Measurements from ENCODE around the gene RAB4B.
"Not testable (repeated sequence)": the region's sequence is repeated elsewhere in the genome, so short reads cannot be mapped to it uniquely, and the experiment has no call there.

Gene RAB4B

DNA sequence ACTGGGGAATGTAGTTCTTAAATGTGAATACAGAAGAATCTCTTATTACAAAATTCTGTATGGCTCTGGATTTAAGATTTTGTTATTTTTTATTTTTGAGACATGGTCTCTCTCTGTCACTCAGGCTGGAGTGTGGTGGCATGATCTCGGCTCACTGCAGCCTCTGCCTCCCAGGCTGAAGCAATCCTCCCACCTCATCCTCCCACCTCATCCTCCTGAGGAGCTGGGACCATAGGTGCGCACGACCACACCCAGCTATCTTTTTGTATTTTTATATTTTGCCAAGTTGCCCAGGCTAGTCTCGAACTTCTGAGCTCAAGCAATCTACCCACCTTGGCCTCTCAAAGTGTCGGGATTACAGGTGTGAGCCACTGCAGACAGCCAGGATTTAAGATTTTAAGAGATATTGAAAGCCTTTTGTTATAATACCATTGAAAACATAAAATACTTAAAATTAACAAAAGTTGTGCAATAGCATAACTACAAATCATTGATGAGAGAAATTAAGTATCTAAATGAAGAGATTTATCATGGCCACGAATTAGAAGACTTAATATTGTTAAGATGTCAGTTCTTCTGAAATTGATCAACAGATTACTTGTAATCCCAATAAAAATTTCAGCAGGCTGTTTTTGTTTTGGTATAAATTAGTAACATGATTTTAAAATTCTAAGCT is 58.8 kb downstream of the RAB4B start:
- Histone ChIP-seq H3K27me3 (ENCODE audit: low read depth) (no peaks in the 10 kb centered on the region), H3K4me1 (no peaks in the 10 kb centered on the region), H3K4me3 (no peak overlapping the region), H3K9me3 (no peaks in the 10 kb centered on the region), H3K36me3 (replicated peaks) (no peaks in the 10 kb centered on the region)
- in situ Hi-C loops (cut with MboI; ENCODE audit: low sequenced_read_pairs): no loop called here
- DNase-seq (ENCODE audit: low spot score in 2 of 2): no peak

DNA sequence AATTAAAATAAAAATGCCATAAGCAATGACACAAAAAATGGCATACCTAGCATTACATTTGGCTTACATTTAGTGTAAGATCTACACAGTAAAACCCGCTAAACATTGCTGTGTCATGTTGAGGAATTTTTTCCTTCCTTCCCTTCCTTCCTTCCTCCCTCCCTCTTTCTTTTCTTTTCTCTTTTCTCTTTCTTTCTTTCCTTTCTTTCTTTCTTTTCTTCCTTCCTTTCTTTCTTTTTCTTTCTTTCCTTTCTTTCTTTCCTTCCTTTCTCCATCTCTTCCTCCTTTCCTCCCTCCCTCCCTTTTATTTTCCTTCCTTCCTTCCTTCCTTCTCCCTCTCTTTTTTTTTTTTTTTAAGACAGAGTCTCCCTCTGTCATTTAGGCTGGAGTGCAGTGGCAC is 60.4 kb downstream of the RAB4B start:
- H3K36me3 ChIP-seq (replicated peaks); H3K4me3 ChIP-seq; H3K4me1 ChIP-seq; H3K9me3 ChIP-seq; H3K27me3 ChIP-seq (ENCODE audit: low read depth); in situ Hi-C loops (cut with MboI; ENCODE audit: low sequenced_read_pairs); DNase-seq (ENCODE audit: low spot score in 2 of 2): not testable (repeated sequence)

DNA sequence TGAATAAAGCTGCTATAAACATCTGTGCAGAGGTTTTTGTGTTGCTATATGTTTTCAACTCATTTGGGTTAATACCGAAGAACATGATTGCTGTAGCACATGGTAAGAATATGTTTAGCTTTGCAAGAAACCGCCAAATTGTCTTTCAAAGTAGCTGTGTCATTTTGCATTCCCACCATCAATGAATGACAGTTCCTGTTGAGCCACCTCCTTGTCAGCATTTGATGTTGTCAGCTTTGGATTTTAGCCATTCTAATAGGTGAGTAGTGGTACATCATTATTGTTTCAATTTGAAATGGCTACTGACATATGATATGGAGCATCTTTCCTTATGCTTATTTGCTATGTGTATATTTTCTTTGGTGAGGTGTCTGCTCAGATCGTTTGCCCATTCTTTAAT is 64.0 kb downstream of the RAB4B start:
- H3K9me3 ChIP-seq; in situ Hi-C loops (cut with MboI; ENCODE audit: low sequenced_read_pairs); H3K4me1 ChIP-seq; DNase-seq (ENCODE audit: low spot score in 2 of 2); H3K4me3 ChIP-seq; H3K36me3 ChIP-seq (replicated peaks); H3K27me3 ChIP-seq (ENCODE audit: low read depth): not testable (repeated sequence)

DNA sequence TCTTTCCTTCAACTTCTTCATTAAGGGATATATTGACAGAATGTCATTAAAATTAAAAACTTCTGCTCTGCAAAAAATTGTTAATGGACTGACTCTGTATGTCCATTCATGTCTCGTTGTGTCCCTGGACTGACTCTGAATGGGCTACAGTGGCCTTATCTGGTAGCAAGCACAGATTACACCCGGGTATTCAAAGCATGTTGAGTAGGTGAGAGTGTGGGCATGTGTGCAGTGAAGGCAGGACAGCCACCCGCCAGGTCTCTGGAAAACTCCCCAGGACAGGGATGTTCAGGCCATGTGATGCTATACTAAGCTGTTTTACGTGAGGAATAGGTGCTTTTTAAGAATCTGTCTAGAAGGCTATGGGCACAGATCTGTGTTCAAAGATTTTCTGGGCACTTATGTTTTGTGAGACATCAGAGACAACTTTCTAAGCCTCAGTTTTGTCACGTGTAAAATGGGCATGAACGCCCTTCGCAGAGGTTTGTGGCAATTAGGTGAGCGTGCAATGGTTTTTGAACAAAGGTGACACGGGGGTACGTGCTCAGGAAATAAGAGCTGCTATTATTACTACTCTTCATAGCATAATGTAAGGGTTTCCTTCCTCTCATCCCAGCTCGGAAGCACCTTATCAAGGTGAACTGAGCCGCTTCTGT is 65.1 kb downstream of the RAB4B start:
- in situ Hi-C loops (cut with MboI; ENCODE audit: low sequenced_read_pairs): not testable (repeated sequence)

DNA sequence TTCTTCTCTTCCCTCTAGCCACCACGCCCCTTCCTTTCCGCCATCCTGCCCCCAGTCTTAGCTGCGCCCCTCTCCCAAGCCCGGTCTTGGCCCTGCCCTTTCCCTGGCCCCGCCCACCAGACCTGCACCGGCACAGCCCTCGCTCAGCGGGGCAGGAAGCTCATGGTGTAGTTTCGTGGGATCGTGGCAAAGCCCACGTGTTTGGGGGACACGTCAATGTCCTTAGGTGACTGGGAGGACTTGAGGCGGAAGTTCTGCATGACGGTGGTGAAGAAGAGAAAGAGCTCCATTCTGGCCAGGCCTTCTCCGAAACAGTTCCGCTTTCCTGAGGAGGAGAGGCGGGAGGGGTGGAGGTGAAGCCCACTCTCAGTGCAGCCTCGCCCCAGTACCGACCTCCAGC is 65.6 kb downstream of the RAB4B start:
- H3K4me3 ChIP-seq: not testable (repeated sequence)

More for the DNA sequence above, 65.1 kb downstream of the RAB4B start:
- not testable (repeated sequence) for H3K9me3 ChIP-seq; H3K4me3 ChIP-seq; H3K4me1 ChIP-seq; DNase-seq (ENCODE audit: low spot score in 2 of 2); H3K27me3 ChIP-seq (ENCODE audit: low read depth); H3K36me3 ChIP-seq (replicated peaks)

More for the DNA sequence above, 65.6 kb downstream of the RAB4B start:
- in situ Hi-C loops (cut with MboI; ENCODE audit: low sequenced_read_pairs); H3K9me3 ChIP-seq; H3K27me3 ChIP-seq (ENCODE audit: low read depth); H3K4me1 ChIP-seq; DNase-seq (ENCODE audit: low spot score in 2 of 2); H3K36me3 ChIP-seq (replicated peaks): not testable (repeated sequence)
